ACC112 (cell line): ENCODE results near the gene UNC45A.
A peak's percentile ranks its signal among the peaks of the same experiment; 100 is the strongest.
"Not testable (repeated sequence)": the region's sequence is repeated elsewhere in the genome, so short reads cannot be mapped to it uniquely, and the experiment has no call there.

Experiments used
- H2AFZ ChIP-seq: fragments of 200-600 bp; sonication (generic); one replicate; pipeline ENCODE4 v1.6.0; 2017; ENCODE audit warnings: antibody characterized with exemption, low read length; ENCODE audit not compliant: unreplicated experiment
- H3K27ac ChIP-seq: fragments of 200-600 bp; sonication (generic); 2 replicates; pipeline ENCODE4 v1.5.1; 2014; ENCODE audit warnings: low read depth, mild to moderate bottlenecking, antibody characterized with exemption, low read length, moderate library complexity
- H3K27me3 ChIP-seq: fragments of 200-600 bp; sonication (generic); 2 replicates; pipeline ENCODE4 v1.6.1; 2014; ENCODE audit warnings: mild to moderate bottlenecking, antibody characterized with exemption, low read length, moderate library complexity, mixed read lengths; ENCODE audit not compliant: insufficient read depth
- H3K36me3 ChIP-seq: fragments of 200-600 bp; sonication (generic); 2 replicates; pipeline ENCODE4 v1.6.1; 2016; ENCODE audit warnings: mild to moderate bottlenecking, antibody characterized with exemption, low read length, moderate library complexity, mixed read lengths; ENCODE audit not compliant: insufficient read depth
- H3K4me1 ChIP-seq: fragments of 200-600 bp; sonication (generic); one replicate; pipeline ENCODE4 v1.6.1; 2016; ENCODE audit warnings: low read length, mixed read lengths; ENCODE audit not compliant: insufficient read depth, unreplicated experiment, control insufficient read depth
- H3K4me3 ChIP-seq: fragments of 200-600 bp; sonication (generic); 2 replicates; pipeline ENCODE4 v1.5.1; 2014; ENCODE audit warnings: mild to moderate bottlenecking, low read depth, low read length
- H3K79me2 ChIP-seq: fragments of 200-600 bp; sonication (generic); one replicate; pipeline ENCODE4 v1.6.0; 2016; ENCODE audit warnings: low read length; ENCODE audit not compliant: control insufficient read depth, unreplicated experiment, insufficient read depth

The UNC45A gene

GRCh38 chr15:90893175-90894090, 41.7 kb upstream of the UNC45A start:
- Histone ChIP-seq H3K36me3 (no peaks in the 10 kb centered on the region), H2AFZ (no peak overlapping the region), H3K79me2 (no peaks in the 10 kb centered on the region), H3K27ac (no peak overlapping the region), H3K4me3 (no peak overlapping the region), H3K27me3 (no peaks in the 10 kb centered on the region), H3K4me1 (no peaks in the 10 kb centered on the region)

GRCh38 chr15:90895571-90896117, 39.4 kb upstream of the UNC45A start:
- H3K4me1 ChIP-seq = no peaks in the 10 kb centered on the region
- no peak overlapping the region for H3K4me3 ChIP-seq
- H2AFZ ChIP-seq = no peak overlapping the region

GRCh38 chr15:90897131-90897655, 37.9 kb upstream of the UNC45A start:
- not testable (repeated sequence) for H3K36me3 ChIP-seq, H3K4me3 ChIP-seq

More at GRCh38 chr15:90895571-90896117, 39.4 kb upstream of the UNC45A start:
- Histone ChIP-seq H3K27me3 (no peaks in the 10 kb centered on the region), H3K79me2 (no peaks in the 10 kb centered on the region), H3K36me3 (no peaks in the 10 kb centered on the region), H3K27ac (no peak overlapping the region)

GRCh38 chr15:90901175-90902039, 33.7 kb upstream of the UNC45A start:
- H3K79me2 ChIP-seq = no peaks in the 10 kb centered on the region
- H3K36me3 ChIP-seq = no peaks in the 10 kb centered on the region
- H2AFZ ChIP-seq = peak overlapping the region; percentile 34
- H3K4me1 ChIP-seq = peaks cover 4% of the 10 kb centered on the region
- no peaks in the 10 kb centered on the region for H3K27me3 ChIP-seq
- no peak overlapping the region for H3K27ac ChIP-seq
- peak overlapping the region; percentile 83 for H3K4me3 ChIP-seq

More at GRCh38 chr15:90897131-90897655, 37.9 kb upstream of the UNC45A start:
- H3K4me1 ChIP-seq, H3K27me3 ChIP-seq, H2AFZ ChIP-seq, H3K27ac ChIP-seq, H3K79me2 ChIP-seq: not testable (repeated sequence)

- Histone ChIP-seq H3K27me3 (no peaks in the 10 kb centered on the region), H2AFZ (peak overlapping the region; percentile 34), H3K27ac (no peak overlapping the region), H3K36me3 (no peaks in the 10 kb centered on the region), H3K4me3 (peak overlapping the region; percentile 87), H3K79me2 (no peaks in the 10 kb centered on the region), H3K4me1 (peaks cover 4% of the 10 kb centered on the region)
Observed at GRCh38 chr15:90902040-90902839, 32.8 kb upstream of the UNC45A start.

- H3K27me3 ChIP-seq = no peaks in the 10 kb centered on the region
- no peak within 1 kb of the TSS for H3K27ac ChIP-seq
- H3K4me1 ChIP-seq = peaks cover 4% of the 10 kb centered on the region
- peak within 1 kb of the TSS; percentile 87 for H3K4me3 ChIP-seq
- no peaks in the 10 kb centered on the region for H3K36me3 ChIP-seq
- no peaks in the 10 kb centered on the region for H3K79me2 ChIP-seq
- peak within 1 kb of the TSS; percentile 78 for H2AFZ ChIP-seq
Observed at GRCh38 chr15:90902840-90903732, 32.0 kb upstream of the UNC45A start, which contains the start of gene MAN2A2. TSS of gene MAN2A2 (plus strand) at chr15:90903302. CDS start at chr15:90904208, 906 bp downstream.

GRCh38 chr15:90903733-90904536, 31.1 kb upstream of the UNC45A start:
- no peaks in the 10 kb centered on the region for H3K27me3 ChIP-seq
- peaks cover 4% of the 10 kb centered on the region for H3K4me1 ChIP-seq
- peak overlapping the region; percentile 78 for H2AFZ ChIP-seq
- no peaks in the 10 kb centered on the region for H3K36me3 ChIP-seq
- peak overlapping the region; percentile 87 for H3K4me3 ChIP-seq
- H3K27ac ChIP-seq = no peak overlapping the region
- H3K79me2 ChIP-seq = no peaks in the 10 kb centered on the region

GRCh38 chr15:90904746-90905145, 30.3 kb upstream of the UNC45A start:
- no peak overlapping the region for H2AFZ ChIP-seq
- no peak overlapping the region for H3K4me3 ChIP-seq
- H3K4me1 ChIP-seq = peaks cover 4% of the 10 kb centered on the region
- no peaks in the 10 kb centered on the region for H3K36me3 ChIP-seq
- H3K27ac ChIP-seq = no peak overlapping the region
- H3K79me2 ChIP-seq = no peaks in the 10 kb centered on the region
- H3K27me3 ChIP-seq = no peaks in the 10 kb centered on the region
